GM12878 (cell line): ENCODE measurements around the gene FASTK. TPM values are rescaled to one million over a fixed set of nuclear protein-coding genes. Genes with fewer than 3 reads are reported as not detected.

Source experiments
- ATAC-seq: fragments of 200-7000 bp; cut with Tn5 transposase; 3 replicates; pipeline ENCODE4 v1.9.1; 2020; ENCODE audit warnings: mild to moderate bottlenecking, moderate library complexity
- BruUV-seq: library from RNA; stranded (reverse); fragments of 400-500 nt; replicated peaks from 2 replicates; lab custom pipeline; 2021; lab: Mats Ljungman, UMichigan
- CTCF ChIA-PET: fragments of 300-600 bp; sonication (Branson Sonifier 250); formaldehyde crosslinking; extraction: SDS; loops from one replicate; lab custom pipeline; 2021; ENCODE audit warnings: inconsistent platforms; lab: Yijun Ruan, JAX
- POLR2A ChIA-PET: fragments of 350-600 bp; formaldehyde crosslinking; extraction: SDS; loops from one replicate; lab custom pipeline; 2021; ENCODE audit warnings: inconsistent platforms; lab: Charles Lee
- RAD21 ChIA-PET: fragments of 300-600 bp; sonication (Branson Sonifier 250); formaldehyde crosslinking; loops from one replicate; lab custom pipeline; 2023; ENCODE audit warnings: antibody characterized with exemption; ENCODE audit not compliant: unreplicated experiment; lab: Charles Lee
- SMC1A ChIA-PET: fragments of 300-600 bp; sonication (Branson Sonifier 250); formaldehyde crosslinking; loops from one replicate; lab custom pipeline; 2023; ENCODE audit not compliant: unreplicated experiment, uncharacterized antibody; lab: Charles Lee
- DNase-seq: peaks from one replicate; pipeline ENCODE4 v3.0.0-alpha.2; 2011; ENCODE audit warnings: low read depth, low spot score
- FAIRE-seq: peaks from 3 replicates; lab custom pipeline; 2011; peaks lifted over from hg19 to GRCh38; lab: Jason Lieb, UNC
- H2AFZ ChIP-seq: 2 replicates; pipeline ENCODE4 v1.6.0; 2011; ENCODE audit warnings: low read depth, low read length, control low read depth; ENCODE audit not compliant: control insufficient read depth
- H3K27ac ChIP-seq: 2 replicates; pipeline ENCODE4 v1.5.1; 2011; ENCODE audit warnings: control low read depth; ENCODE audit not compliant: control insufficient read depth, insufficient read depth
- H3K27me3 ChIP-seq, 2 experiments: replicated peaks in 1 of 2; 2 replicates each; pipeline versions ENCODE4 v1.6.0 to v1.6.1; 2011; ENCODE audit warnings: low read length in 1 of 2; ENCODE audit not compliant: control insufficient read depth in 2 of 2, insufficient read depth in 2 of 2
- H3K36me3 ChIP-seq, 2 experiments: 2 replicates each; pipeline ENCODE4 v1.5.1; 2011; ENCODE audit warnings: low read length in 1 of 2; ENCODE audit not compliant: control insufficient read depth in 2 of 2, insufficient read depth in 2 of 2
- H3K4me1 ChIP-seq: 2 replicates; pipeline ENCODE4 v1.6.1; 2011; ENCODE audit warnings: mild to moderate bottlenecking, low read length, moderate library complexity, mixed read lengths; ENCODE audit not compliant: control insufficient read depth, insufficient read depth
- H3K4me2 ChIP-seq: 2 replicates; pipeline ENCODE4 v1.6.0; 2011; ENCODE audit warnings: control low read depth; ENCODE audit not compliant: control insufficient read depth, insufficient read depth
- H3K4me3 ChIP-seq: fragments of 200-600 bp; sonication (generic); 2 replicates; pipeline ENCODE4 v1.5.1; 2016
- H3K79me2 ChIP-seq: 2 replicates; pipeline ENCODE4 v1.6.0; 2011; ENCODE audit warnings: low read length; ENCODE audit not compliant: control insufficient read depth, insufficient read depth
- H3K9ac ChIP-seq: 2 replicates; pipeline ENCODE4 v1.8.0; 2011; ENCODE audit warnings: low read length, control low read depth, mixed read lengths; ENCODE audit not compliant: control insufficient read depth, insufficient read depth
- H3K9me3 ChIP-seq: replicated peaks from 3 replicates; pipeline ENCODE4 v1.5.1; 2011; ENCODE audit warnings: mild to moderate bottlenecking, low read length; ENCODE audit not compliant: control insufficient read depth, insufficient read depth
- H4K20me1 ChIP-seq: 2 replicates; pipeline ENCODE4 v1.6.0; 2011; ENCODE audit not compliant: control insufficient read depth, insufficient read depth
- BCL3 ChIP-seq: IDR thresholded peaks from 2 replicates; pipeline ENCODE4 v1.6.1; 2011; ENCODE audit warnings: borderline replicate concordance, low read depth, mild to moderate bottlenecking, moderate library complexity, low read length; ENCODE audit not compliant: insufficient read depth, poor library complexity, severe bottlenecking
- CREM ChIP-seq: IDR thresholded peaks from 2 replicates; pipeline ENCODE4 v1.6.1; 2014; ENCODE audit warnings: antibody characterized with exemption, low read depth
- GABPA ChIP-seq: IDR thresholded peaks from 2 replicates; pipeline ENCODE4 v1.6.1; 2014; ENCODE audit warnings: antibody characterized with exemption, low read depth, mild to moderate bottlenecking, inconsistent platforms
- IKZF1 ChIP-seq: fragments of 450-650 bp; conservative IDR thresholded peaks from 2 replicates; pipeline ENCODE4 v1.6.1; 2017; ENCODE audit warnings: antibody characterized with exemption, mild to moderate bottlenecking
- LARP7 ChIP-seq: fragments of 450-650 bp; IDR thresholded peaks from 2 replicates; pipeline ENCODE4 v1.6.1; 2017; ENCODE audit warnings: mild to moderate bottlenecking
- RELA ChIP-seq: fragments of 450-650 bp; IDR thresholded peaks from 2 replicates; pipeline ENCODE4 v1.8.0; 2014; ENCODE audit warnings: borderline replicate concordance; ENCODE audit not compliant: partially characterized antibody
- RUNX3 ChIP-seq: IDR thresholded peaks from 2 replicates; pipeline ENCODE4 v1.6.1; 2012; ENCODE audit warnings: low read length, inconsistent platforms
- WRNIP1 ChIP-seq: IDR thresholded peaks from 2 replicates; pipeline ENCODE4 v1.6.1; 2011; ENCODE audit warnings: low read depth, low read length, improper control_type of control experiment, borderline replicate concordance
- ZBED1 ChIP-seq: IDR thresholded peaks from 2 replicates; pipeline ENCODE4 v1.6.1; 2016; ENCODE audit warnings: borderline replicate concordance
- WGBS: methylation state at CpG from one replicate; pipeline ENCODE4 v1.1.6; 2016; ENCODE audit warnings: low lambda C conversion rate; ENCODE audit not compliant: insufficient replicate concordance, insufficient coverage; ENCODE audit errors: missing lambda C conversion rate; 5-methylcytosine and 5-hydroxymethylcytosine counted together
- in situ Hi-C: fragments of 300-500 bp; cut with MboI; formaldehyde crosslinking; loops from 9 replicates; pipeline ENCODE4 v1.14.3; 2018; ENCODE audit warnings: mixed read lengths
- intact Hi-C: fragments of 100-400 bp; cut with micrococcal nuclease; formaldehyde crosslinking; loops from one replicate; pipeline ENCODE4 v1.14.2; 2022; ENCODE audit not compliant: unreplicated experiment
- polyA plus RNA-seq, 11 experiments: library from polyadenylated mRNA; depleted of rRNA in 4 of 11; unstranded in 6 of 11; stranded (reverse) in 5 of 11; fragments of >200 nt; fragmentation: Nextera tagmentation in 4 of 11; fragmentation: Illumina TruSeq in 1 of 11; extraction: Ambion mirVana in 4 of 11; extraction: Trizol in 1 of 11; gene quantifications; 1 replicate in 1 of 11; 2 replicates in 10 of 11; pipeline versions ENCODE4 v1.2.1 to v1.2.3, GENCODE V29; 2011 to 2016; ENCODE audit warnings: inconsistent platforms in 2 of 11, missing spikeins in 2 of 11, low read depth in 1 of 11
- total RNA-seq, 4 experiments: library from RNA; depleted of rRNA in 3 of 4; stranded (reverse); fragments of >200 nt in 3 of 4; fragmentation: Illumina TruSeq in 1 of 4; extraction: Trizol in 1 of 4; gene quantifications; 2 replicates each; pipeline versions ENCODE4 v1.2.1 to v1.2.3, GENCODE V29; 2013 to 2021
- TF ChIP-seq, protein P1 (sequence below), 3 experiments: IDR thresholded peaks in 2 of 3; conservative IDR thresholded peaks in 1 of 3; 2 replicates each; pipeline ENCODE4 v1.5.1; 2011; ENCODE audit warnings: low read depth in 3 of 3, low read length in 3 of 3, mild to moderate bottlenecking in 3 of 3, control low read depth in 2 of 3, moderate library complexity in 2 of 3, inconsistent platforms in 1 of 3, mixed read lengths in 1 of 3; ENCODE audit not compliant: control insufficient read depth in 2 of 3, insufficient read depth in 1 of 3; ENCODE audit errors: extremely low read depth in 1 of 3
- TF ChIP-seq, protein P2 (sequence below): fragments of 450-650 bp; IDR thresholded peaks from 2 replicates; pipeline ENCODE4 v1.6.1; 2017; ENCODE audit warnings: mild to moderate bottlenecking, low read depth, inconsistent platforms; ENCODE audit not compliant: poor library complexity, severe bottlenecking
- TF ChIP-seq, protein P3 (sequence below): fragments of 450-650 bp; IDR thresholded peaks from 2 replicates; pipeline ENCODE4 v1.6.1; 2016; ENCODE audit warnings: mild to moderate bottlenecking, moderate library complexity, borderline replicate concordance

FASTK gene
- total and polyA plus RNA-seq, 10 of the 15 experiments (the other 5 are each of a cell fraction or from before 2014, with no cell fraction given) = 0.19 to 102 (median 54.5) TPM

DNA sequence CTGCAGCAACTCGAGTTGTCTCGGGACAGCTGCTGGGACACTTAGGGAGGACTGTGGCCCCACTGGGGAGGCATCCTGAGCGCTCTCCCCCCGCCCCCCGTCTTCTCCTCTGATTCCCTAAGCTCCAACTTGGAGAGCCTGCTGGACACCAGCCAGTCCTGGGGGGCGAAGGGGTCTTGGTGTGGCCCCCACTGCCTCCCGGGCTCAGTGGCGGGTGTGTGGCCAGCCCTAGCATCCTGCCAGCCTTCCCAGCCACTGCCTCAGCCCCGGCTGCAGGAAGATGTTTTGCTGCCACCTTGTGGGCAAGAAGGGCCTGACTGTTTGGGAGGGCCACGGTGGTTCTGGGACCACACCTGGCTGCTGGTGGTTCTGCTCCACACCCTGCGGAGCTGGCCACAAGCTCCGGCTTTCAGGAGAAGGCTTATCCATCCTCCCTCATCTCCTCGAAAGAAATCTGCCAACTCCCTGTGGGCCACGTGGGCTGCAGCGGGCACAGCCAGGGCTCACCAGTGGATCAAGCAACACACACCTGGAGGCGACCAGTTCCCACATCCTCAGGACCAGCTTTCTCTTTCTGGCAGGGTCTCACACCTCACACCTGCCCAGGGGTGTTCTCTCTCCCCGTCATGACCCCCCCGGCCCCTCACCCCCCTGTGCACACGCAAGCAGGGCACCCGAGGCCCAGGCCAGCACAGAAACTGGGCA lies 30.5 kb upstream of the FASTK start:
- ATAC-seq = peak; percentile 100
- Histone ChIP-seq H2AFZ (no peak overlapping the region), H3K9me3 (no peaks in the 10 kb centered on the region), H4K20me1 (peaks cover 3% of the 10 kb centered on the region; the same call in 1 of the 2 replicates), H3K4me2 (no peak overlapping the region), H3K4me3 (no peak overlapping the region), H3K36me3 (peaks cover 0 to 3% of the 10 kb centered on the region in 2 experiments; a peak in 1 of 4 replicates), H3K9ac (no peak overlapping the region), H3K27me3 (no peaks in the 10 kb centered on the region), H3K27ac (no peak overlapping the region), H3K4me1 (no peaks in the 10 kb centered on the region), H3K79me2 (no peaks in the 10 kb centered on the region; the same call in none of the 2 replicates)
- peak; percentile 92 for FAIRE-seq
- in situ Hi-C loops (no loop called here), intact Hi-C loops (loop anchor here (2.0 to 5.0 kb wide), 5 partner anchors 22 to 212 kb away; partner anchors contain the start of genes ABCB8 and SLC4A2)
- BruUV-seq = no TSS peak
- ChIA-PET RAD21 (interaction anchor here (0.8 to 1.6 kb wide), 4 partner anchors 11 to 97 kb away, joined by 3 to 5 read pairs (median 4); no protein-coding TSS in a partner anchor), CTCF (interaction anchor here (0.7 to 3.9 kb wide), 15 partner anchors 8 to 249 kb away, joined by 3 to 31 read pairs (median 6); partner anchors contain the start of gene ABCB8), SMC1A (interaction anchor here (1.0 to 3.3 kb wide), 7 partner anchors 16 to 127 kb away, joined by 3 to 15 read pairs (median 3); partner anchors contain the start of gene ABCB8), POLR2A (interaction anchor here (0.6 kb wide), 1 partner anchor 1215 kb away, joined by 7 read pairs; no protein-coding TSS in a partner anchor)
- WGBS = 31% methylated on average over 16 of the region's 20 CpGs
- no peak for DNase-seq
- TF ChIP-seq RUNX3 (peak; percentile 24; the same call in 1 of the 2 replicates), CREM (no peak), LARP7 (peak; percentile 32; the same call in 1 of the 2 replicates), ZBED1 (no peak), BCL3 (no peak), WRNIP1 (no peak), GABPA (no peak), IKZF1 (0 out of 2 replicates have a peak, but pooled peaks have one; percentile 18), RELA (peak; percentile 14)
- TF ChIP-seq, protein P1, sequence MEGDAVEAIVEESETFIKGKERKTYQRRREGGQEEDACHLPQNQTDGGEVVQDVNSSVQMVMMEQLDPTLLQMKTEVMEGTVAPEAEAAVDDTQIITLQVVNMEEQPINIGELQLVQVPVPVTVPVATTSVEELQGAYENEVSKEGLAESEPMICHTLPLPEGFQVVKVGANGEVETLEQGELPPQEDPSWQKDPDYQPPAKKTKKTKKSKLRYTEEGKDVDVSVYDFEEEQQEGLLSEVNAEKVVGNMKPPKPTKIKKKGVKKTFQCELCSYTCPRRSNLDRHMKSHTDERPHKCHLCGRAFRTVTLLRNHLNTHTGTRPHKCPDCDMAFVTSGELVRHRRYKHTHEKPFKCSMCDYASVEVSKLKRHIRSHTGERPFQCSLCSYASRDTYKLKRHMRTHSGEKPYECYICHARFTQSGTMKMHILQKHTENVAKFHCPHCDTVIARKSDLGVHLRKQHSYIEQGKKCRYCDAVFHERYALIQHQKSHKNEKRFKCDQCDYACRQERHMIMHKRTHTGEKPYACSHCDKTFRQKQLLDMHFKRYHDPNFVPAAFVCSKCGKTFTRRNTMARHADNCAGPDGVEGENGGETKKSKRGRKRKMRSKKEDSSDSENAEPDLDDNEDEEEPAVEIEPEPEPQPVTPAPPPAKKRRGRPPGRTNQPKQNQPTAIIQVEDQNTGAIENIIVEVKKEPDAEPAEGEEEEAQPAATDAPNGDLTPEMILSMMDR (IDR thresholded peaks at IDR 0.05 in 2 of 3, conservative IDR thresholded peaks at IDR 0.05 in 1 of 3; ENCODE audit: control insufficient read depth in 2 of 3, extremely low read depth in 1 of 3, insufficient read depth in 1 of 3, low read depth in 3 of 3, low read length in 3 of 3) = peak; percentile 86 to 93 (median 92)
- TF ChIP-seq, protein P2, sequence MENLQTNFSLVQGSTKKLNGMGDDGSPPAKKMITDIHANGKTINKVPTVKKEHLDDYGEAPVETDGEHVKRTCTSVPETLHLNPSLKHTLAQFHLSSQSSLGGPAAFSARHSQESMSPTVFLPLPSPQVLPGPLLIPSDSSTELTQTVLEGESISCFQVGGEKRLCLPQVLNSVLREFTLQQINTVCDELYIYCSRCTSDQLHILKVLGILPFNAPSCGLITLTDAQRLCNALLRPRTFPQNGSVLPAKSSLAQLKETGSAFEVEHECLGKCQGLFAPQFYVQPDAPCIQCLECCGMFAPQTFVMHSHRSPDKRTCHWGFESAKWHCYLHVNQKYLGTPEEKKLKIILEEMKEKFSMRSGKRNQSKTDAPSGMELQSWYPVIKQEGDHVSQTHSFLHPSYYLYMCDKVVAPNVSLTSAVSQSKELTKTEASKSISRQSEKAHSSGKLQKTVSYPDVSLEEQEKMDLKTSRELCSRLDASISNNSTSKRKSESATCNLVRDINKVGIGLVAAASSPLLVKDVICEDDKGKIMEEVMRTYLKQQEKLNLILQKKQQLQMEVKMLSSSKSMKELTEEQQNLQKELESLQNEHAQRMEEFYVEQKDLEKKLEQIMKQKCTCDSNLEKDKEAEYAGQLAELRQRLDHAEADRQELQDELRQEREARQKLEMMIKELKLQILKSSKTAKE = no peak
- TF ChIP-seq, protein P3, sequence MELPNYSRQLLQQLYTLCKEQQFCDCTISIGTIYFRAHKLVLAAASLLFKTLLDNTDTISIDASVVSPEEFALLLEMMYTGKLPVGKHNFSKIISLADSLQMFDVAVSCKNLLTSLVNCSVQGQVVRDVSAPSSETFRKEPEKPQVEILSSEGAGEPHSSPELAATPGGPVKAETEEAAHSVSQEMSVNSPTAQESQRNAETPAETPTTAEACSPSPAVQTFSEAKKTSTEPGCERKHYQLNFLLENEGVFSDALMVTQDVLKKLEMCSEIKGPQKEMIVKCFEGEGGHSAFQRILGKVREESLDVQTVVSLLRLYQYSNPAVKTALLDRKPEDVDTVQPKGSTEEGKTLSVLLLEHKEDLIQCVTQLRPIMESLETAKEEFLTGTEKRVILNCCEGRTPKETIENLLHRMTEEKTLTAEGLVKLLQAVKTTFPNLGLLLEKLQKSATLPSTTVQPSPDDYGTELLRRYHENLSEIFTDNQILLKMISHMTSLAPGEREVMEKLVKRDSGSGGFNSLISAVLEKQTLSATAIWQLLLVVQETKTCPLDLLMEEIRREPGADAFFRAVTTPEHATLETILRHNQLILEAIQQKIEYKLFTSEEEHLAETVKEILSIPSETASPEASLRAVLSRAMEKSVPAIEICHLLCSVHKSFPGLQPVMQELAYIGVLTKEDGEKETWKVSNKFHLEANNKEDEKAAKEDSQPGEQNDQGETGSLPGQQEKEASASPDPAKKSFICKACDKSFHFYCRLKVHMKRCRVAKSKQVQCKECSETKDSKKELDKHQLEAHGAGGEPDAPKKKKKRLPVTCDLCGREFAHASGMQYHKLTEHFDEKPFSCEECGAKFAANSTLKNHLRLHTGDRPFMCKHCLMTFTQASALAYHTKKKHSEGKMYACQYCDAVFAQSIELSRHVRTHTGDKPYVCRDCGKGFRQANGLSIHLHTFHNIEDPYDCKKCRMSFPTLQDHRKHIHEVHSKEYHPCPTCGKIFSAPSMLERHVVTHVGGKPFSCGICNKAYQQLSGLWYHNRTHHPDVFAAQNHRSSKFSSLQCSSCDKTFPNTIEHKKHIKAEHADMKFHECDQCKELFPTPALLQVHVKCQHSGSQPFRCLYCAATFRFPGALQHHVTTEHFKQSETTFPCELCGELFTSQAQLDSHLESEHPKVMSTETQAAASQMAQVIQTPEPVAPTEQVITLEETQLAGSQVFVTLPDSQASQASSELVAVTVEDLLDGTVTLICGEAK = no peak
